DMS79 treated with DMSO at 0.1 percent for 48 hours (cell line): ENCODE measurements around the gene CUEDC1.

Source experiments
- DNase-seq: peaks from one replicate; lab custom pipeline; 2025; lab: John Stamatoyannopoulos, UW

CUEDC1 gene

DNA sequence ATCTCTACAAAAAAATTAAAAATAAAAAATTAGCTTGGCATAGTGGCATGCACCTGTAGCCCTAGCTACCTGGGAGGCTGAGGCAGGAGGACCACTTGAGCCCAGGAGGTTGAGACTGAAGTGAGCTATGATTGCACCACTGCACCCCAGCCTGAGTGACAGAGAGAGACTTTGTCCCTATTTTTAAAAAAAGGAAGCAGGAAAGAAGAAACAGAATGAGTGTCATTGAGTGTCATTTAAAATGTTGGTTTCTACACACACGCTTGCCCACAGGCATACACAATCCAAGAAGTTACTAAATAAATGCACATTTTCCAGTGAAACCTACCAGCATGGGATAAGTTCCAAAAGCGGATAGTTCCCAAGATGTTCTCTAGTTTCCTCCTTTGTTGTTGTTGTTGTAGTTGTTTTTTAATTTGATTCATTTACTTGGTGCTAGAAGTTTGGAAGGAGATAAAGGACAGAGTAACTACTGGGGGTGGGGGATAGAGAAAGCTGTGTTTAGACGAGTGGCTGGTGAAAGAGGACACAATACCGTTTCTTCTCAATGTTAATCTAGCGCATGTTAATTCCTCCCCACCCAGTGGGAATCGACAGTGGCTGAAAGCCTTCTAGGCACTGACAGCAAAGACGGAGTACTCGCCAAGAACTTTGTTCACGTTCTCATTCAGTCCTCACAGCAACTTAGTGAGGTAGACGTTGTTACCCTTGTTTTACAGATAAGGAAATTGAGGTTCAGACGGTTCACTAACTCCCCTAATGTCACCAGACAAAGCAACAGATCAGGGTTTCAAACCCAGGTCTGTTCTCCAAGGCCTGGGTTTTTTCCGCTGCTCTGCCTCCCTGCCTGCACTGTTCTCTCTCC lies 122.7 kb downstream of the CUEDC1 start:
- DNase-seq = no peak

DNA sequence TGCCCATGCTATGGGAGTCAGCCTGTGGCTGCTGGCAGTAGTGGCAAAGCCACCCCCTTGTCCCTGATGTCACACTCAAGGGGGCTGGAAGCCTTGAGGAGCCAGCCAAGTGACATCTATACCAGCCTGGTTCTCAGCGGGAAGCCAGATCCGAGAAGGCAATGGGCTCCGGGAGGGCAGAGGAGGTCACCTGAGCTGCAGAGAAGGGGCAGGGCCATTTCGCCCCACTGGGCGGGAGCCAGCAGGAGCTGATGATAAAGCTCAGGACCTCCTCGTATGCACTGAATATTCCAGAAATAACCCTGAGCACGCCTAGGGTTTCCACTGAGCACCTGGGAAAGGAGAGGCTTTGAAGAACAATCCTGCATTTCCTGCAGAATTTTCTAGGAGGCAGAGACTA lies 124.3 kb downstream of the CUEDC1 start:
- no peak for DNase-seq

DNA sequence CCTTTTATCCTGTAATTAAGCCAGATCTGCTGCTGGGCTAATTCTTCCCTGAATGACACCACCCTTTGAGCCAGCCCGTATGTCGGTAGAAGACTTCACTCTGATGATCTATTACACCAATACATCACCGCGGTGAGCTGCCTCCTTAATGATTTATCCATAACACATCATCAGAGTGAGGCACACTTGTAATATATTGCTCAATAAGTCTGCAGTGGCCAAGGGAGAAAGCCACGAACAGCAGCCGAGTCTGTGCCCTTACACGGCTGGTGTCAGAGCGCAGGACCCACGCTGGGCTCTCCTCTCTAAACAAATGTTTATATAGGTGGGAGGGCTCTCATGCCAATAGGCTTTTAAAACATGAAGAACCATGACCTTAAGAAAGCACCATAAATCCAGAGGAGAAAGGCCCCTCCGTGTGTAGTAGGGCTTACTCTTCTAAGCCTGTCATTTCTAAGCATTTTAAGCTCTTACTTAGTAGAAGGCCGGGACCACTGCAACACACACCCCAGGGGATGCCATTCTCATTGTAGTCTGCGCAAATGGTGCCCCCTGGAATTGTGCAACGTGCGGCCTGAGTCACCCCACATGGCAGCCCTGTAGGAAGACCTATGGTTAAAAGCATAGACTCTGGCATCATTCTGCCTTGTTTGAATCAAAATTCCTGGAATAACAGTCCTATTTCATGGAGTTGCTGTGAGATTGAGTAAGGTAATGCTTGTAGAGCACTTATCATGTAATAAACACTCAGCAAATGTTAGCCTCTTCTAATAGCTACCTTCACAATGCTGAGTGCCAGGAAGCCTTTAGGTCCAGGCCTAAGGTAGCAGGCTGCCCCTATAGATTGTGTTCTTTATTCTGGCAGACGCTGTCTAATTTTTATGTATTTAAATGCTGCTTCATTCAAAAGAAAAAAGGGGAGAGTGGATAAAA lies 131.5 kb downstream of the CUEDC1 start:
- no peak for DNase-seq

DNA sequence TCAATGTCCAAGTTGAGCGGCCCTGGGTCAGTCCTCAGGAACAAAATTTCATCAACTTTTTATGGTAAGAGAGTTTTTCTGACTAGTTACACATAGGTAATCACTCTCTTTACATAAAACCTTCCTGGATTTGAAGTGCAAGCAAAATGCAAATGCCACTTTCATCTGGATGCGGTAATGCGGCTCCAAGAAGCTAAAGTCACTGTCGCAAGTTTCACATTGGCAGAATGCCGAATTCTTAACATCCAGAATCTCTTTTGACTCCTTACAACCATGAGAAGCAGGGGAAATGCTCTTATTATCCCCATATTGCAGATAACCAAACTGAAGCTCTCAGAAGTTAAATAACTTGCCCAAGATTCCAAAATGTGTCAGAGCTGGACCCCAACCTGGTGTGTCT lies 135.3 kb downstream of the CUEDC1 start:
- DNase-seq = no peak

DNA sequence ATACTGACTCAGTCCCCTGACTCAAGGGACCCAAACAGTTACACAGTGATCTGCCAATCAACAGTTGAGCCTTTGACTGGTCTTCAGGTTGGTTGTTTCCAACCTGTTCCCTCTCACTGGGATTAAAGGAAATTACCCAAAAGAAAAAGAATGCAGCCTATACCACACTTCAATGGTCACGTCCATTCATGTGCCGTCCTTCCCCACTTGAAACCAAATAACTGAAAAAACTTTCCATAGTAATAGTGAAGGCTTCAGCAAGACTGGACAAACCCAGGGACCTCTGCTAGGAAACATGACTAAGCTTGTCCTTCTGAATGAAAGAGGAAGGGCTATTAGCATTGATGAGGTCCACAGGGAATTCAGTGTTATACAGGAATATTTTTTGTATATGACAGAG lies 135.9 kb downstream of the CUEDC1 start:
- DNase-seq = no peak

DNA sequence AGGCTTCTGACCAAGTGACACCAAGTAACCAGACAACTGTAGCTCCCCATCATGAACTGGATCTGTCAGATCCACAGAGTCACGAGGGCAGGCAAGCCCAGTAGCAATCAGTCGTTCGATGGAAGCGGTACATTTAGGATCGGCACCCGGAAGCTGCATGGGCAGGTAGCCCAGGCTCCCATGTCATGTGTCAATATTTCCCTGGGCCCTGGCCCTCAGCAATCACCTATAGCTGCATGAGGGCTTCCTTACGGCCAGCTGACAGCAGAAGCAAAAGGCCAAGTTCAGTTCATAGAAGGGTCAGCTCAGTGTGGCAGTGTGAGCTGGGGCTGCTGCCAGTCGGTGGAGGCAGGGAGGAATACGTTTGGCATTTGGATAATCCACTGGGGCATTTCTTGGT lies 137.1 kb downstream of the CUEDC1 start:
- DNase-seq = no peak

DNA sequence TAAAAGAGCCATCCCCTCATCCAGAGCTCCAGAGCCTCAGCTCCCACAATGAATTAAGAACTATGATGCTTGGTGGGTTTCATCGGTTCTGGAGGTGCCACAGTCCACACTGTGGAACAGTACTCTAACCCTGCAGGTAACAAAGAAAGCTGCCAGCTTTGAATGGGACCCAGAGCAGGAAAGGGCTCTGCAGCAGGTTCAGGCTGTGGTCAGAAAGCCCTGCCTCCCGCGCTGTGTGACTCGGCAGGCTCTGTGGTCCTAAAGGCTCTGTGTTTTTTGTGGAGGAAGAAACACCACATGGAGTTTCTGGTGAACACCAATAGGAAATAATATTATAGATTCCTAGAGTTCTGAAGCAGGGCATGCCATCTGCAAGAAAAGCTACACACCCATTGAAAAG lies 137.9 kb downstream of the CUEDC1 start:
- DNase-seq = no peak

DNA sequence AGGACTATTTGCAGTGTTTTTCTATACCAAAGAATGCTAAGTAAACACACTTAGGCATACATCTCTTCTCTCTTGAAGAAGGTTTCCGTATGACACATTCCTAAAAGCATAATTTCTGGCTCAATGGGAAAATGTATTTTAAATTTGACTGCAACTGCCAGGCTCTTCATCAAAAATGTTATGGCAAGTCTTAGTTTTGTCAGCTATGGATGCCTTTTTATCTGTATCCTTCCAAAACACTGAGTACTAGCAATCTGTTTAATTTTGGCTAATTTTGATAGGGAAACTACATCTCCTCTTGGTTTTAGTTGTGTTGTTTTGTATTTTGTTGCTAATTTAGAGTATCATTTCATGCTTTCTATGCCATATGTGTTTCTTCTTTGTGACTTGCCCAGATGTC lies 140.8 kb downstream of the CUEDC1 start:
- DNase-seq = no peak

DNA sequence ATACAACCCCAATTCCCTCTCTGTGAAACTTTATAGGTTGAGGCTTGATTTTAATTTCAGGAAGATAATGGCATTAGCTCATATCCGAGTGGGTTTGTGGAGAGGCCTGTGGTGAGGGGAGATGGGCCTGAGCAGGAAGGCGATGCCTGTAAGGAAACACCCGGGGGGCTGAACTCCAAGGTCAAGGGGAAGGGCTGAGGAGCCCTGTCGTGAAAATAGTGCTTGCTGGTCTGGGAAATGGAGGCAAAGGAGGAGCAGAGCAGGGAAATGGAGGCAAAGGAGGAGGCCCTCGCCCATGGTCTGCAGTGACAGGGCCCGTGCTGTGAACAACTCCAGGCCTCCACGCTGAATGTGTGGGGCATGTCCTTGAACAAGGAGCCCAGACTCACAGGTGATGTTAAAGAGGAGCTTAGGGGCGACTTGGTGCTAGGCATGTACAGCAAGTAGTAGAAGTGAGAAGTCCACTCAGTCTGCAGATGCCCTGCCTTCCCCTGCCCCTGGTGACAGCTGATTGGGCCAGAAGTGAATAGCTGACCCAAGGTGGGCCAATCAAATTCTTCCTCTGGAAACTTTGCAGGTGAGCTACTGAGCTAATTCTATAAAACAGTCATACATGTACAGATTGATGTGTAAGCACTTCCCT lies 143.5 kb downstream of the CUEDC1 start:
- DNase-seq = no peak
